Sigmoid colon (tissue), 7 donors: ENCODE measurements around the gene TRIM9. TPM values are rescaled to one million over a fixed set of nuclear protein-coding genes. Genes with fewer than 3 reads are reported as not detected.

Experiments
- DNase-seq: peaks from one replicate; pipeline ENCODE4 v3.0.0-alpha.2; 2019
- H3K27ac ChIP-seq, 4 donors: fragments of 200-600 bp; sonication (generic); one replicate each; pipeline ENCODE4 v1.5.1; 2016 to 2019; ENCODE audit warnings: mild to moderate bottlenecking in 1 of 4
- H3K27me3 ChIP-seq, 3 donors: fragments of 200-600 bp; sonication (generic); one replicate each; pipeline ENCODE4 v1.5.1; 2019; ENCODE audit warnings: mild to moderate bottlenecking in 1 of 3
- H3K36me3 ChIP-seq, 4 donors: fragments of 200-600 bp; sonication (generic); one replicate each; pipeline ENCODE4 v1.5.1; 2016 to 2019
- H3K4me1 ChIP-seq, 4 donors: fragments of 200-600 bp; sonication (generic); one replicate each; pipeline ENCODE4 v1.5.1; 2017 to 2019
- H3K4me3 ChIP-seq, 4 donors: fragments of 200-600 bp; sonication (generic); one replicate each; pipeline ENCODE4 v1.5.1; 2017 to 2019; ENCODE audit warnings: mild to moderate bottlenecking in 2 of 4, moderate library complexity in 1 of 4
- H3K9me3 ChIP-seq, 4 donors: fragments of 200-600 bp in 3 of 4; sonication (generic) in 3 of 4; one replicate each; pipeline versions ENCODE4 v1.5.1 to v1.6.1; 2013 to 2019
- CTCF ChIP-seq, 4 experiments: fragments of 450-650 bp in 3 of 4; fragments of 200-600 bp in 1 of 4; IDR thresholded peaks; one replicate each; pipeline ENCODE4 v1.5.1; 2016 to 2019; ENCODE audit warnings: antibody characterized with exemption in 4 of 4, mild to moderate bottlenecking in 3 of 4, moderate library complexity in 2 of 4
- EP300 ChIP-seq, 4 donors: sonication (generic); formaldehyde crosslinking; IDR thresholded peaks; one replicate each; pipeline ENCODE4 v1.6.1; 2017; ENCODE audit warnings: antibody characterized with exemption in 4 of 4
- POLR2A ChIP-seq, 2 donors: fragments of 450-650 bp; IDR thresholded peaks; one replicate each; pipeline ENCODE4 v1.6.1; 2016; ENCODE audit warnings: antibody characterized with exemption in 2 of 2, mild to moderate bottlenecking in 2 of 2, moderate library complexity in 2 of 2
- POLR2AphosphoS5 ChIP-seq, 4 donors: sonication (generic); formaldehyde crosslinking; IDR thresholded peaks; one replicate each; pipeline ENCODE4 v1.6.1; 2017; ENCODE audit warnings: antibody characterized with exemption in 4 of 4
- WGBS, 2 donors: extraction: QIAGEN DNeasy Blood & Tissue Kit; methylation state at CpG; one replicate each; pipeline ENCODE4 v1.1.7; 2013; 5-methylcytosine and 5-hydroxymethylcytosine counted together
- intact Hi-C: fragments of 100-400 bp; cut with DNase I; formaldehyde crosslinking; loops from one replicate; pipeline ENCODE4 v1.15.1; 2023
- polyA plus RNA-seq, 3 donors: library from polyadenylated mRNA; stranded (reverse); fragments of 200-250 nt; gene quantifications; one replicate each; pipeline ENCODE4 v1.2.3, GENCODE V29; 2013
- total RNA-seq, 4 donors: library from RNA; depleted of rRNA; stranded (reverse); fragments of >200 nt; gene quantifications; one replicate each; pipeline ENCODE4 v1.1.0, GENCODE V29; 2016
- donor health status: healthy with polysubstance abuse.
- donor health status: Bipolar disorder and iron deficiency.
- donor health status: healthy.

Gene TRIM9
- total and polyA plus RNA-seq, 7 donors, result 2.4 to 21.0 (median 13.5) TPM

- no peak overlapping the region for H3K4me3 ChIP-seq
- intact Hi-C loops, result no loop called here
- H3K36me3 ChIP-seq, result peaks cover 4 to 76% (median 9%) of the 10 kb centered on the region in 4 donors
- H3K9me3 ChIP-seq, result no peaks in the 10 kb centered on the region
- no peaks in the 10 kb centered on the region for H3K27me3 ChIP-seq
- H3K27ac ChIP-seq, result peak overlapping the region in 3 of 4 donors; percentile 4 to 11 (median 4)
- WGBS, 2 donors, result 68 to 90% methylated on average over 3 of the region's 3 CpGs
- DNase-seq, result no peak
- H3K4me1 ChIP-seq, result no peaks in the 10 kb centered on the region
- TF ChIP-seq POLR2AphosphoS5 (IDR thresholded peaks at IDR 0.05) (no peak), EP300 (IDR thresholded peaks at IDR 0.05) (no peak), CTCF (IDR thresholded peaks at IDR 0.05) (no peak), POLR2A (IDR thresholded peaks at IDR 0.05) (no peak)
Observed at GRCh38 chr14:50926851-50927386, 168.0 kb downstream of the TRIM9 start.

Other genes with a start within 250 kb of the TRIM9 start
- not detected for gene ABHD12B, start 223.1 kb downstream of the TRIM9 start, total RNA-seq
- gene ABHD12B, start 223.1 kb downstream of the TRIM9 start, polyA plus RNA-seq, result 1 to 10 TPM; 5.3 to 9.3 (median 6.0) TPM
- gene PYGL, start 150.6 kb downstream of the TRIM9 start, total RNA-seq, result 10 to 100 TPM; 32.0 to 49.9 (median 41.0) TPM
- 10 to 100 TPM; 21.7 to 37.4 (median 24.6) TPM for gene PYGL, start 150.6 kb downstream of the TRIM9 start, polyA plus RNA-seq
- gene TMX1, start 145.1 kb upstream of the TRIM9 start, total RNA-seq, result 10 to 100 TPM; 21.2 to 38.3 (median 27.7) TPM
- gene TMX1, start 145.1 kb upstream of the TRIM9 start, polyA plus RNA-seq, result 10 to 100 TPM in 1 of 3 donors, 1 to 10 TPM in 2; 5.4 to 18.2 (median 6.9) TPM